ENCODE results near the gene IGFN1.

DNA sequence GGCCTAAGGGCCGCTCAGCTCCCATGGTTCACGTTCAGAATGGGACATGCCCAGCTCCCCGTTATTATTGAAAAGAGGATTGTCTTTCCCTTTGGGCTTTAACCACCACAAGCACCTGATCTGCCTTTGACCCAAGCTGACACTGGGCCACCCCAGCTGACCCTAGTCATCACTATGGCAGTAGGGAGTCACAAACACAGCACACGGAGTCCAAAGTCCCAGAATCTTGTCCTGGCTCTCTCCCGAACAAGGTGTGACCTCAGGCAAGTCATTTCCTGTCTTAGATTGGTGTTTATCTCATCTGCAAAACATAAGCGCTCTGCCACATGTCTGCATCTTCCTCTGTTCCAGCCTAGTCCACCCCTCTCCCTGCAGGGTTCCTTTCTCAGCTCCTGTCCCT is 31.5 kb downstream of the IGFN1 start:
- TF ChIP-seq, protein P1, sequence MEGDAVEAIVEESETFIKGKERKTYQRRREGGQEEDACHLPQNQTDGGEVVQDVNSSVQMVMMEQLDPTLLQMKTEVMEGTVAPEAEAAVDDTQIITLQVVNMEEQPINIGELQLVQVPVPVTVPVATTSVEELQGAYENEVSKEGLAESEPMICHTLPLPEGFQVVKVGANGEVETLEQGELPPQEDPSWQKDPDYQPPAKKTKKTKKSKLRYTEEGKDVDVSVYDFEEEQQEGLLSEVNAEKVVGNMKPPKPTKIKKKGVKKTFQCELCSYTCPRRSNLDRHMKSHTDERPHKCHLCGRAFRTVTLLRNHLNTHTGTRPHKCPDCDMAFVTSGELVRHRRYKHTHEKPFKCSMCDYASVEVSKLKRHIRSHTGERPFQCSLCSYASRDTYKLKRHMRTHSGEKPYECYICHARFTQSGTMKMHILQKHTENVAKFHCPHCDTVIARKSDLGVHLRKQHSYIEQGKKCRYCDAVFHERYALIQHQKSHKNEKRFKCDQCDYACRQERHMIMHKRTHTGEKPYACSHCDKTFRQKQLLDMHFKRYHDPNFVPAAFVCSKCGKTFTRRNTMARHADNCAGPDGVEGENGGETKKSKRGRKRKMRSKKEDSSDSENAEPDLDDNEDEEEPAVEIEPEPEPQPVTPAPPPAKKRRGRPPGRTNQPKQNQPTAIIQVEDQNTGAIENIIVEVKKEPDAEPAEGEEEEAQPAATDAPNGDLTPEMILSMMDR (IDR thresholded peaks at IDR 0.05; ENCODE audit: extremely low read depth in 1 of 2, insufficient read depth in 1 of 2, low read depth in 1 of 2, low read length in 2 of 2) = no peak
- no peak for TF ChIP-seq POLR2AphosphoS5 (IDR thresholded peaks at IDR 0.05; ENCODE audit: insufficient read depth, low read depth, low read length)
- no peak for TF ChIP-seq POLR2A (IDR thresholded peaks at IDR 0.05; ENCODE audit: low read depth, low read length)
- no peak for TF ChIP-seq MYC (IDR thresholded peaks at IDR 0.05; ENCODE audit: low read depth, low read length)
- TF ChIP-seq JUN (IDR thresholded peaks at IDR 0.05; ENCODE audit: borderline replicate concordance, insufficient read depth, insufficient read length, low read depth) = no peak

Data from endothelial cell of umbilical vein (primary cell).